NCI-H748 (cell line): ENCODE results near the gene PTMA.
"Not testable (repeated sequence)": the region's sequence is repeated elsewhere in the genome, so short reads cannot be mapped to it uniquely, and the experiment has no call there.

Source experiments
- DNase-seq: peaks from one replicate; lab custom pipeline; 2025; ENCODE audit not compliant: unreplicated experiment; lab: John Stamatoyannopoulos, UW

The PTMA gene

GRCh38 chr2:231749016-231749415 lies 40.7 kb downstream of the PTMA start:
- DNase-seq = not testable (repeated sequence)

DNA sequence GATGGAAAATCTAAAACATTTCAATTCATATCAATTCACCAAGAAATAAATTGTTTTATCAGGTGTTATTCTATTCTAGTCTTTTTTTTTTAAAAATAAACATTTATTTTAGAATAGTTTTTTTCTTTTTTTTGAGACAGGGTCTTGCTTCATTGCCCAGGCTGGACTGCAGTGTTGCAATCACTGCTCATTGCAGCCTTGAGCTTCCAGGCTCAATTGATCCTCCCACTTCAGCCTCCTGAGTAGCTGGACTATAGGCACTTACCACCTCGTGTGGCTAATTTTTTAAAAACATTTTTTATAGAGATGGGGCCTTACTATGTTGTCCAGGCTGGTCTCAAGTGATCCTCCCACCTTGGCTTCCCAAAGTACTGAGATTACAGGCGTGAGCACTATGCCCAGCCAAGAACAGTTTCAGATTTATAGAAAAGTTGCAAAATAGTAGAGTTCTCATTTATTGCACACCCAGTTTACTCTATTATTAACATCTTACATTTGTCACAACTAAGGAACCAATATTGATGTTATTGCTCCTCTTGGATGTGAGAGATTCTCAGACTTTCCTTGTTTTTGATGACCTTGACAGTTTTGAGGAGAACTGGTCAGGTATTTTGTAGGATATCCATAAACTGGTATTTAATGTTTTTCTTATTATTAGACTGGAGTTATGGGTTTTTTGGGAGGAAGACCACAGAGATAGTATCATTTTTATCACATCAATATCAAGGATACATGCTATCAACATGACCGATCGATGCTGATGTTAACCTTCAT lies 42.9 kb downstream of the PTMA start:
- DNase-seq = no peak

- DNase-seq = no peak
These were observed 43.7 kb downstream of the PTMA start for GRCh38 chr2:231752061-231752460.

GRCh38 chr2:231761735-231762134 lies 53.4 kb downstream of the PTMA start:
- no peak for DNase-seq
